GM12801 (cell line): Measurements from ENCODE around the gene EFCAB8.

Experiments used
- TF ChIP-seq, protein P1 (sequence below): IDR thresholded peaks from one replicate; pipeline ENCODE4 v1.5.1; 2011; ENCODE audit warnings: control low read depth; ENCODE audit not compliant: insufficient read length; ENCODE audit errors: extremely low read depth

EFCAB8 gene

GRCh38 chr20:32968478-32969241, 109.9 kb downstream of the EFCAB8 start:
- TF ChIP-seq, protein P1, sequence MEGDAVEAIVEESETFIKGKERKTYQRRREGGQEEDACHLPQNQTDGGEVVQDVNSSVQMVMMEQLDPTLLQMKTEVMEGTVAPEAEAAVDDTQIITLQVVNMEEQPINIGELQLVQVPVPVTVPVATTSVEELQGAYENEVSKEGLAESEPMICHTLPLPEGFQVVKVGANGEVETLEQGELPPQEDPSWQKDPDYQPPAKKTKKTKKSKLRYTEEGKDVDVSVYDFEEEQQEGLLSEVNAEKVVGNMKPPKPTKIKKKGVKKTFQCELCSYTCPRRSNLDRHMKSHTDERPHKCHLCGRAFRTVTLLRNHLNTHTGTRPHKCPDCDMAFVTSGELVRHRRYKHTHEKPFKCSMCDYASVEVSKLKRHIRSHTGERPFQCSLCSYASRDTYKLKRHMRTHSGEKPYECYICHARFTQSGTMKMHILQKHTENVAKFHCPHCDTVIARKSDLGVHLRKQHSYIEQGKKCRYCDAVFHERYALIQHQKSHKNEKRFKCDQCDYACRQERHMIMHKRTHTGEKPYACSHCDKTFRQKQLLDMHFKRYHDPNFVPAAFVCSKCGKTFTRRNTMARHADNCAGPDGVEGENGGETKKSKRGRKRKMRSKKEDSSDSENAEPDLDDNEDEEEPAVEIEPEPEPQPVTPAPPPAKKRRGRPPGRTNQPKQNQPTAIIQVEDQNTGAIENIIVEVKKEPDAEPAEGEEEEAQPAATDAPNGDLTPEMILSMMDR, result no peak

DNA sequence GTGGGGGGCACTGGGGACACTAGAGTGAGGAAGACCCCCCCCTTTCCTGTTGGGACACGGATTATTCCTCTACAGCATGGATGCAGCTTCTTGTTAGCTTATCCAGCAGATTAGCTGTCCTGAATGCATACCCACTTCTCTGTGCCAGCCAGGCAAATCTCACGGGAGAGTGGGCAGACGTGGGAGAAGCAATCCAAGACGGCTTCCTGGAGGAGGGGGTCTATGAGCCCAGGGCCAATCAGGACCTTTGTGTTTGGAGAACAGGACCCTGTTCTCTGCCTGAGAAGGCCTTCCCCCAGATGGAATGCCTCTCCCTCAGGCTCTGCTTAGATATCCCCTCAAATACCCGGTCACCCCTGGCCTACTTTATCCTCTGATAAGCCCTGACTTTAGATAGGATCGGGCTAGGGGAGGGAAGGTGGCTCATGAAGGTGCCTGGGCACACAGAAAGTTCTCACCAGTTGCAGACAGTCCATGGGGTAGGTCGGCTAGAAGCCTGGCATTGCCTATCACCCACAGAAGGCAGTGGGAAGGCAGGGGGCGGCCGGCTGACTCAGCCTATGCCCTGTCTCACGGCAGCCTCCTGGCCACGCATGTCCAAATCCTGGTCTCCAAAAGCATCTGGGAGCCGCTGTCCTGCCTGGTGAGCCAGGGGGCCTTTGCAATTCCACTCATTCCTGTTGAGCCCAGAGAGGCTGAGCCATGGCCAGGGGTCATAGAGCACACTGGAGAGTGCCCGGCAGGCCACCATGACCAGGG, 110.8 kb downstream of the EFCAB8 start:
- TF ChIP-seq, protein P1, result no peak

DNA sequence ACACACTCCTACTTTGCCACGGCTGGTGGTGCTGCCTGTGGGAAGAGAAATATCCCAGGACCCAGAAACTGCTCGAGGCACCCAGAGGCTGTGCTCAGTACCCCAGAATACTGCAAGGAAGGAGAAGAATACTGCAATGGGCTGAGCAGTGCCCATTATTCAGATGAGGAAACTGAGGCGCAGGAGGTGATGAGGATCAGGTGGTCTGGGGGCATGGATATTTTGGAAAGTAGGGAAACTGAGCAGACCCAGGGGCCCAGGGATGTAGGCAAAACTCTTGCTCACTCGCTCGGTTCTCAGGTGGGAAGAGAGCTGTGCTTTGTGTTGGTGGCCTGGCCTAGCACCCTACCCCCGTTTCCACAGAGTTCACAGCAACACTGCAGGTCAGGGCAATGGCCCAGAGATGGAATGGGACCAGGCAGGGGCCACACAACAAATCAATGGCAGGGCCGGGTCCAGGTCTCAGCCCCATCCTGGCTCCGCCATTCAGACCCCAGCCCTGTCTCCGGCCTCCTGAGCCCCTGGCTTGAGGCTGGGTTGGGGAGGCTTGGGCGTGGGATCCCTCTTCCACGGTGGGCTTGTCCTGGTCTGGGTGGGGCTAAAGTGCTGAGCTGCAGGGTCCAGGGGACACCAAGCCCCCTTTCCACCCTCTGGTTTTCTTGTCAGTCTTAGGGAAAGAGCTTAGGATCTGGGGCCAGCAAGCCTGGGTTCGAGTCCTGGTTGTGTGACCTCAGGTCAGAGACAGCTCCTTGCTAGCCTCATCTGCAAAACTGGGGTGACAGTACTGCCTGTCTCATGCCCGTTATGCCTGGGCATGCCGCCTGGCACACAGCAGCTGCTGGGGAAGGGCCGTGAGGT, 111.6 kb downstream of the EFCAB8 start:
- TF ChIP-seq, protein P1, result no peak

DNA sequence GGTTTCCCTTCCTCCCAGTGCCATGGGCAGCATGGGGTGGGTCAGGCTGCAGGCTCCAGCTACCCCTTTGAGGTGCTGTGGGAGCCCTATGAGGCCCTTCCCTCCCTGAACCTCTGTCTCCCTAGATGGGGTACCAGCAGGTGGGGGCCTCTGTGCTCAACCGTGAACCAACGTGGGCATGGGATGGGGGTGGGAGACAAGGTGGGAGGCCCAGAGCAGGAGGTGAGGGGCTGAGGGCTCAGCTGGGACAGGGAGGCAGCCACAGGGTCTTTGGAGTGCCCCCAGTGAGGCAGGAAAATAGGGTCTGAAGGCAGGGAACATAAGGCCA, 112.2 kb downstream of the EFCAB8 start:
- TF ChIP-seq, protein P1, result no peak

DNA sequence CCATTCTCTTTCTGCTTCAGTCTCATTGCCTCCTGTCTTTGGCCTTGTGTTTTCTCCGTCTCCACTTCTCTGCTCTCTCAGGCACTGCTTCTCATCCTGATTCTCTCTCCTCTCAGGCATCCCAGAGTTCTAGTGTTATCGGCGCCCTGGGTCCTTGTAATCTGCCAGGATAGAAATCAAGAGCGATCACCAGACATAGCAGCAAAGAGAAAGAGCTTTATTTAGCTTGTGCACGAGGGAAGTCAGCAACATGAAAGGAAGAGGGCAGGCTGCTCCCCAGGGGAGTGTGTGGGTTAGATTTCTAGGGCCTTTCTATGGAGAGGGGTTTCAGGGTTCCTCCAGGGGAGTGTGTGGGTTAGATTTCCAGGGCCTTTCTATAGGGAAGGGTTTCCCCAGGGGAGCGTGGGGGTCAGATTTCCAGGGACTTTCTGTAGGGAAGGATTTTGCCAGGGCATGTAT, 113.0 kb downstream of the EFCAB8 start:
- TF ChIP-seq, protein P1, result no peak

- TF ChIP-seq, protein P1, result no peak
Measured at GRCh38 chr20:32972181-32973076, 113.7 kb downstream of the EFCAB8 start.
